Mucosa of descending colon (tissue), 3 donors: Measurements from ENCODE around the gene LRRIQ1. TPM values are rescaled to one million over a fixed set of nuclear protein-coding genes. Genes with fewer than 3 reads are reported as not detected.

Source experiments
- ATAC-seq: fragments of 200-7000 bp; cut with Tn5 transposase; one replicate; pipeline ENCODE4 v1.9.1; 2020; ENCODE audit warnings: mild to moderate bottlenecking, moderate library complexity
- DNase-seq, 3 donors: peaks; one replicate each; pipeline ENCODE4 v3.0.0-alpha.2; 2020
- H3K36me3 ChIP-seq: fragments of 200-600 bp; one replicate; pipeline ENCODE4 v1.8.0; 2021; ENCODE audit warnings: low read depth, mild to moderate bottlenecking
- H3K4me1 ChIP-seq: fragments of 200-600 bp; one replicate; pipeline ENCODE4 v1.8.0; 2021; ENCODE audit warnings: low read depth, mild to moderate bottlenecking
- H3K4me3 ChIP-seq: fragments of 200-600 bp; one replicate; pipeline ENCODE4 v1.8.0; 2021; ENCODE audit warnings: mild to moderate bottlenecking
- H3K9me3 ChIP-seq: fragments of 200-600 bp; one replicate; pipeline ENCODE4 v1.8.0; 2021; ENCODE audit warnings: mild to moderate bottlenecking
- CTCF ChIP-seq: fragments of 200-600 bp; IDR thresholded peaks from one replicate; pipeline ENCODE4 v1.8.0; 2022; ENCODE audit warnings: antibody characterized with exemption, mild to moderate bottlenecking
- intact Hi-C, 2 donors: fragments of 100-400 bp; cut with DNase I in 1 of 2; cut with micrococcal nuclease in 1 of 2; formaldehyde crosslinking; loops; one replicate each; pipeline versions ENCODE4 v1.11.0 to v1.11.1; 2022; cut with DNase I, micrococcal nuclease
- long read RNA-seq, 2 donors: library from polyadenylated mRNA; unstranded; transcript quantifications; one replicate each; pipeline ENCODE4 v2.0.0, GENCODE V29; 2019 to 2021
- total RNA-seq, 3 donors: library from RNA; stranded (reverse); fragmentation: NEBNext Ultra II Directional in 2 of 3; extraction: Animal tissue kit (Norgen Biotek cat#: 25700) in 2 of 3; gene quantifications; one replicate each; pipeline versions ENCODE4 v1.2.1 to v1.2.4, GENCODE V29; 2021 to 2023
- donor health status: DM: no; HTN: no; CAD: no; lungs with moderate emphysema.
- donor health status: DM: no; HTN: no; CAD: no.
- donor health status: DM: no; HTN: yes; CAD: no.

LRRIQ1 gene, protein sequence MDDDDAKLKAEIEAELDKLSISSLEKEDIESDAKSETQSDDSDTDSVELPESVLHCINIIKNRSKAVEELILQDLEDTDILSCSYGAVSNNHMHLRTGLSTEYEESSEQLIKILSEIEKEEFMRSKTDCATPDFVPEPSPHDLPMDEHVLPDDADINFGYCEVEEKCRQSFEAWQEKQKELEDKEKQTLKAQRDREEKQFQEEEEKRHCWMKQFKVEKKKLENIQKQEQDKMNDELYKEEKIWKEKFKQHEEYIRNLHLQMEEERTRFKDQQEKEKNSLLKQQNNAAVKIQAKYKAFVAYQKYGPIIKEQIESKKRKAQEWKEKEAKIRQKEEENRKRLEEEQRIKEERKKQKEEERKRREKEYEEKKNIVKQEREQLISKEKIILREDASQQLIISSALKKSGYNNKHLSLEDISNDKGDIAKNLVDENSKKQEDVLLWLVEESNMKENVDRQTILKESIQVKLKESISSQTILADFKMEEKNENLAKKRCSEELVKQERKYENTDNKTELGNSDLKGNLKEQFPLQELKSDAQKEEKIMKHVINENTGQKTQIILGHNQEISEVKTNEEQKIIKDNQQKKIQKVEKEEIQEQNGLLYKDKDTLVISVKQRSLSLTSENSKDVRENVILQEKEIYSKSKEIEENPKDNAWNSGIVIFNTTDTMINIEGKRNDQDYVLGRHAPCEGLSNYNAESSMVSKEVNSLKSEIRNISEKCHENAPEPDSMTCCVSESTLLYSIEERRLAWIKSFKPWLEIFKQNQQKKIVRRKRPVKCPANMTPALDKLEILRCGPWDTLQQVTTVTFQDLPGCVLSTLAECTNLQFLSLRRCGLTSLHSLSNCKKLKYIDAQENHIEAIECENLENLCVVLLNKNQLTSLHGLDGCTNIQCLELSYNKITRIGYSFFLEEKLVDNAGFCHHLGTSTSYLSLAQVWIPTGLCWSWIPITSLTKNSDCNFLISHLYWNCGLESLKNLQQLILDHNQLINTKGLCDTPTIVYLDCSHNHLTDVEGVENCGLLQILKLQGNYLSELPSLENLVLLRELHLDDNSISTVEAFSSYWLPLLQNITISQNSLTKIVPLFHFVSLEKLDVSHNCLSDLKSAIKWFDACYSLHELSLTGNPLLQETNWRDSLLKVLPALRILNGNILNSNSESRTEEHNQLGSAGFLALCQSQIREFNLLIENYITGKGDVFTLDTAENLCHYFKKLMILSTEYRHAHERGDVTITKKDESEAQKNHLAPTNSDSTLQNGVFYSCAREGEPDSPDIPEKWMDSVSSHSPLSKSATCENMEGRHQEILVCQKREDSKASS (N-terminal part only)
- under 1 TPM in 1 of 3 donors, not detected in 2; 0.35 TPM for total RNA-seq
- long read RNA-seq, donor 1 = 0 reads
- long read RNA-seq, donor 2 = 0 reads

GRCh38 chr12:85036234-85036707 lies at the start of gene LRRIQ1, which contains the start of gene TSPAN19:
Gene LRRIQ1 (plus strand): TSS chr12:85036351. CDS start chr12:85038177, 1,826 bp downstream.
Gene TSPAN19 (minus strand): TSS chr12:85036277. CDS start chr12:85029946, 6,331 bp downstream.
- no peaks in the 10 kb centered on the region for H3K4me1 ChIP-seq
- no peak for TF ChIP-seq CTCF
- intact Hi-C loops = loop anchor here in 1 of 2 donors (10.0 kb wide), 1 partner anchor 161 kb away; no protein-coding TSS in a partner anchor
- ATAC-seq (peak; percentile 85), DNase-seq (peak; percentile 29 to 78 (median 41))
- no peak within 1 kb of the TSS for H3K4me3 ChIP-seq
- H3K9me3 ChIP-seq = no peaks in the 10 kb centered on the region
- H3K36me3 ChIP-seq = no peaks in the 10 kb centered on the region

- intact Hi-C loops = no loop called here
- DNase-seq = peak in 1 of 3 donors; percentile 31
- no peaks in the 10 kb centered on the region for H3K4me1 ChIP-seq
- no peaks in the 10 kb centered on the region for H3K36me3 ChIP-seq
- no peaks in the 10 kb centered on the region for H3K9me3 ChIP-seq
- peak; percentile 70 for ATAC-seq
- no peak for TF ChIP-seq CTCF
- H3K4me3 ChIP-seq = no peak overlapping the region
Measured at GRCh38 chr12:84986586-84986985, 49.6 kb upstream of the LRRIQ1 start.

DNA sequence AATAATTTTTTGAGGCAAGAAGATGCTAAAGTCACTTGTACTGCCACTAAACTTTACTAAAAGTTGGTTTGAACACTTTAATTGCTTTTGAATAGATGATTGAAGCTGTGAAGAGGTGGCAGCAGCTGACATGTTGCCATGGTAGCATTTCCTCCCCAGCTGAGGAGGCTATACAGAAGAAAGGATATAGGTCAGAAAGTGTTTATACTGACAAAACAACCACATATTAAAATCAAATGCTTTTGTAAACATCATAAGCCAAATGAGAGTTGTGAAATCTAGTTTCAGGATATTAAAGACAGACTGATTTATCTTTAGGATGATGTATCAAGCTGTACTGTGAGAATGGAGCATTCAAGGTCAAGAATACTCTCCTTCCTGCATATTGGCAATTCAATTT lies 41.7 kb upstream of the LRRIQ1 start:
- no peaks in the 10 kb centered on the region for H3K36me3 ChIP-seq
- ATAC-seq (no peak), DNase-seq (peak in 1 of 3 donors; percentile 10)
- no peaks in the 10 kb centered on the region for H3K4me1 ChIP-seq
- intact Hi-C loops = no loop called here
- TF ChIP-seq CTCF = no peak
- H3K4me3 ChIP-seq = no peak overlapping the region
- H3K9me3 ChIP-seq = no peaks in the 10 kb centered on the region

DNA sequence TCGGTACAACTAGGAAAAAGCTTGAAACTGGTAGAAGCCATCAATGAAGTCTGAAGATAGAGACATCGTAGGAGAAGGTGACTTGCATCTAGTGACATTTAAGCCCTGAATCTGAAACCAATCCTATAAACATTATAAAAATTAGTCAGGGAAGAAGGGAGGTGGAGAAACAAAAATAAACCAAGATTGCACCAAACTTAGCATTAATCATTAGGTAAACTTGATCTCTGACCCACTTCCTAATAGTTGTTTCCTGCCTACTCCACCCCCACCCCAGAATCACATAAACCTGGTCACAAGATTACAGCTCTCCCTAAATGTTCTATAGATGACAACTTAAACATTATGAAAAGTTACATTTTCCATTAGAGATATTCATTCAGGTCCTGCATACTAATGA lies 40.5 kb upstream of the LRRIQ1 start:
- H3K36me3 ChIP-seq = no peaks in the 10 kb centered on the region
- no peak for TF ChIP-seq CTCF
- H3K4me3 ChIP-seq = no peak overlapping the region
- intact Hi-C loops = no loop called here
- DNase-seq = no peak
- H3K4me1 ChIP-seq = no peaks in the 10 kb centered on the region
- no peak for ATAC-seq
- H3K9me3 ChIP-seq = no peaks in the 10 kb centered on the region

- peak in 1 of 3 donors; percentile 29 for DNase-seq
- peak; percentile 70 for ATAC-seq
- intact Hi-C loops = no loop called here
Measured at GRCh38 chr12:84996759-84997158, 39.4 kb upstream of the LRRIQ1 start.

More at GRCh38 chr12:84996759-84997158, 39.4 kb upstream of the LRRIQ1 start:
- no peak overlapping the region for H3K4me3 ChIP-seq
- no peaks in the 10 kb centered on the region for H3K9me3 ChIP-seq
- H3K4me1 ChIP-seq = no peaks in the 10 kb centered on the region
- no peaks in the 10 kb centered on the region for H3K36me3 ChIP-seq
- no peak for TF ChIP-seq CTCF
